Motor neuron (in vitro differentiated cells): Measurements from ENCODE around the gene CSF2RB. TPM values are rescaled to one million over a fixed set of nuclear protein-coding genes. Genes with fewer than 3 reads are reported as not detected.

Experiments
- total RNA-seq, 8 experiments: library from RNA; unstranded; fragments of 300-600 nt; gene quantifications; 2 replicates each; pipeline versions ENCODE4 v1.2.3 to v1.2.4, GENCODE V29; 2022

The CSF2RB gene
- total RNA-seq, 8 experiments from 2014 or later = 0.08 to 0.38 (median 0.10) TPM; not detected in 3

Other genes with a start within 250 kb of the CSF2RB start
- gene CACNG2, start 209.9 kb upstream of the CSF2RB start, total RNA-seq = 1 to 10 TPM in 2 of 8 experiments, under 1 TPM in 5, not detected in 1; 0.09 to 3.5 (median 0.54) TPM
- gene IFT27, start 137.5 kb upstream of the CSF2RB start, total RNA-seq = 100 to 1,000 TPM in 1 of 8 experiments, 10 to 100 TPM in 7; 21.1 to 100 (median 55.7) TPM
- gene PVALB, start 96.6 kb upstream of the CSF2RB start, total RNA-seq = 1 to 10 TPM in 1 of 8 experiments, under 1 TPM in 3, not detected in 4; 0.76 to 1.7 (median 0.87) TPM
- under 1 TPM in 3 of 8 experiments, not detected in 5; 0.05 to 0.81 (median 0.21) TPM for gene NCF4, start 52.6 kb upstream of the CSF2RB start, total RNA-seq
- 10 to 100 TPM in 4 of 8 experiments, 1 to 10 TPM in 4; 5.5 to 49.5 (median 10.3) TPM for gene TST, start 105.8 kb downstream of the CSF2RB start, total RNA-seq
- gene MPST, start 106.1 kb downstream of the CSF2RB start, total RNA-seq = 10 to 100 TPM; 18.3 to 43.2 (median 22.7) TPM
- 10 to 100 TPM; 13.9 to 62.2 (median 26.5) TPM for gene KCTD17, start 138.1 kb downstream of the CSF2RB start, total RNA-seq
- gene TMPRSS6, start 196.1 kb downstream of the CSF2RB start, total RNA-seq = under 1 TPM in 7 of 8 experiments, not detected in 1; 0.05 to 0.56 (median 0.18) TPM
- gene IL2RB, start 236.3 kb downstream of the CSF2RB start, total RNA-seq = 1 to 10 TPM in 3 of 8 experiments, under 1 TPM in 4, not detected in 1; under 0.01 to 5.7 (median 0.85) TPM